ENCODE data around the gene DDX18.

GRCh38 chr2:117770730-117771129 lies 43.8 kb upstream of the DDX18 start:
- TF ChIP-seq POLR2A (IDR thresholded peaks at IDR 0.05) (no peak), POLR2AphosphoS5 (IDR thresholded peaks at IDR 0.05) (no peak)

All from breast epithelium (tissue), 3 donors.